HepG2 (cell line): ENCODE data around the gene FGF19. TPM values are rescaled to one million over a fixed set of nuclear protein-coding genes. Genes with fewer than 3 reads are reported as not detected.

Source experiments
- BCL3 ChIP-seq: sonication (generic); formaldehyde crosslinking; IDR thresholded peaks from 2 replicates; pipeline ENCODE4 v1.5.1; 2020; ENCODE audit warnings: mild to moderate bottlenecking, missing genetic modification reagents, moderate library complexity
- CBFB ChIP-seq: sonication (generic); formaldehyde crosslinking; IDR thresholded peaks from 2 replicates; pipeline ENCODE4 v1.4.0; 2020; ENCODE audit warnings: missing genetic modification reagents
- HHEX ChIP-seq: IDR thresholded peaks from 2 replicates; pipeline ENCODE4 v1.6.1; 2016; ENCODE audit warnings: control low read depth
- HMG20A ChIP-seq: IDR thresholded peaks from 2 replicates; pipeline ENCODE4 v1.6.1; 2016; ENCODE audit warnings: borderline replicate concordance
- IRF1 ChIP-seq: sonication (generic); formaldehyde crosslinking; IDR thresholded peaks from 2 replicates; pipeline ENCODE4 v1.4.0; 2020; ENCODE audit warnings: low read depth, mild to moderate bottlenecking, missing genetic modification reagents
- MED1 ChIP-seq: sonication (generic); formaldehyde crosslinking; IDR thresholded peaks from 2 replicates; pipeline ENCODE4 v1.4.0; 2020; ENCODE audit warnings: missing genetic modification reagents
- MIER2 ChIP-seq: IDR thresholded peaks from 2 replicates; pipeline ENCODE4 v1.6.1; 2016; ENCODE audit warnings: missing biosample characterization, missing genetic modification reagents
- RERE ChIP-seq: IDR thresholded peaks from 2 replicates; pipeline ENCODE4 v1.6.1; 2016; ENCODE audit warnings: low read depth, missing genetic modification reagents, missing compliant biosample characterization
- YY1 ChIP-seq: IDR thresholded peaks from 2 replicates; pipeline ENCODE4 v1.6.1; 2011; ENCODE audit warnings: low read length, low read depth, moderate library complexity, mild to moderate bottlenecking; ENCODE audit not compliant: insufficient read depth, insufficient replicate concordance
- ZNF142 ChIP-seq: sonication (generic); formaldehyde crosslinking; IDR thresholded peaks from 2 replicates; pipeline ENCODE4 v1.4.0; 2020; ENCODE audit warnings: missing genetic modification reagents
- ZNF761 ChIP-seq: sonication (generic); formaldehyde crosslinking; conservative IDR thresholded peaks from 2 replicates; pipeline ENCODE4 v1.4.0; 2020; ENCODE audit warnings: mild to moderate bottlenecking, missing genetic modification reagents
- polyA plus RNA-seq, 8 experiments: library from polyadenylated mRNA; depleted of rRNA in 3 of 8; stranded (reverse) in 7 of 8; unstranded in 1 of 8; fragments of >200 nt; fragmentation: Illumina TruSeq in 4 of 8; extraction: Trizol in 4 of 8; gene quantifications; 2 replicates each; pipeline versions ENCODE4 v1.2.1 to v1.2.3, GENCODE V29; 2011 to 2016; ENCODE audit warnings: low read depth in 4 of 8, missing spikeins in 1 of 8, mixed read lengths in 1 of 8; ENCODE audit not compliant: insufficient read depth in 1 of 8
- total RNA-seq, 5 experiments: library from RNA; depleted of rRNA; stranded (reverse); fragments of >200 nt; fragmentation: Illumina TruSeq; extraction: Trizol; gene quantifications; 2 replicates each; pipeline ENCODE4 v1.2.3, GENCODE V29; 2016; ENCODE audit warnings: low read depth in 1 of 5

Gene FGF19
- total and polyA plus RNA-seq, 2 of the 13 experiments (the other 11 are each of a cell fraction or from before 2014, with no cell fraction given), result 0.07 TPM; not detected in 1

GRCh38 chr11:69705901-69706787, 2.3 kb upstream of the FGF19 start (continued):
- TF ChIP-seq BCL3 (CRISPR knock-in tag) (no peak), ZNF761 (CRISPR knock-in tag) (0 out of 2 replicates have a peak, but pooled peaks have one; percentile 50), MED1 (CRISPR knock-in tag) (peak; percentile 66), CBFB (CRISPR knock-in tag) (0 out of 2 replicates have a peak, but pooled peaks have one; percentile 44), RERE (CRISPR knock-in tag) (no peak), MIER2 (no peak), YY1 (no peak), HMG20A (0 out of 2 replicates have a peak, but pooled peaks have one; percentile 30), IRF1 (no peak), ZNF142 (no peak), HHEX (CRISPR knock-in tag) (no peak)
